GM21786 (cell line): ENCODE data around the gene COQ4.
A peak's percentile ranks its signal among the peaks of the same experiment; 100 is the strongest.

Experiments used
- ATAC-seq: cut with Tn5 transposase; IDR thresholded peaks from one replicate; pipeline ENCODE4 v1.9.1; 2021; ENCODE audit not compliant: unreplicated experiment

Gene COQ4

GRCh38 chr9:128340691-128341434 is 18.2 kb downstream of the COQ4 start:
- ATAC-seq: peak; percentile 24

DNA sequence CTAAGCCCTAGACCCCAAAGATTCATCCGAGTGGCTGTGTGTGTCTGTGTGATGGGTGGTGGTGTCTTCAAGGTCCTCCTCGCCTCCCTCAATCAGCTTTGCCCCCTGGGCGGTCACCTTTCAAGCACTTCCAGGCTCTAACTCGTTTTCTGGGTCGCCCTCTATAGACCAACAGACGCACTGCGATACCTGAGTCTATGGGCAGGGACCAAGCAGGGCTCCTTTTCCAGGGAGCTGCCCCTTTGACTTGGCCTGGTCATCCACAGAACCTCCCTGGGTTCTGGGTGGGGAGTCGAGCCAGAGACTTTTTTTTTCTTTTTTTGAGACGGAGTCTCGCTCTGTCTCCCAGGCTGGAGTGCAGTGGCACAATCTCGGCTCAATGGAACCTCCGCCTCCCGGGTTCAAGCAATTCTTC is 18.8 kb downstream of the COQ4 start:
- peak; percentile 49 for ATAC-seq

DNA sequence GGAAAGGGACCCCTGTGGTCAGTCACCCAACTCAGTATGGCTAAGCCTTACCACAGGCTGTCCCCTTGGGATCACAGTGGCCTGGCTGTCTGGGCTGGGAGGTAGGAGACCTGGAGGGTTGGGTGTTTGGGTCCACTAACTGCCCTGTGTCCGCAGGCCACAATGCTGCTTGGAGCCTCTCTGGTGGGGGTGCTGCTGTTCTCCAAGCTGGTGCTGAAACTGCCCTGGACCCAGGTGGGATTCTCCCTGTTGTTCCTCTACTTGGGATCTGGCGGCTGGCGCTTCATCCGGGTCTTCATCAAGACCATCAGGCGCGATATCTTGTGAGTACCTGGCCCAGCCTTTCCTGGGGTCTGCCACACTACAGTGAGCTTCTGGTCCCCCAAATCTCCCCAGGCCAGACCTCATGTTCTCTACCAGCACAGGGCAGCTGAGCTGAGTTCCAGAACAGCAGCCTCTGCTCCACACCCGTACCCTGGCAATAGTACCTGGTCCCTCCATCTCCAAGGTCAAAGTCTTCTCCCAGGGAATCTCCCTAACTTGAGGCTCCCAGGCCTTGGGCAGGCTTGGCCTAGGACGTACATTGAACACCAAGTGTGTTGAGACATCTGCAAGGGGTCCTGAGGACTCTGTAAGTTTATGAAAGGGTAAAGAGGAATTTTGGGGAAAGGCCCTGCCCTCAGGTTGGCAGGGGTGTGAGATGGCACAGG is 20.5 kb downstream of the COQ4 start:
- ATAC-seq: no peak

DNA sequence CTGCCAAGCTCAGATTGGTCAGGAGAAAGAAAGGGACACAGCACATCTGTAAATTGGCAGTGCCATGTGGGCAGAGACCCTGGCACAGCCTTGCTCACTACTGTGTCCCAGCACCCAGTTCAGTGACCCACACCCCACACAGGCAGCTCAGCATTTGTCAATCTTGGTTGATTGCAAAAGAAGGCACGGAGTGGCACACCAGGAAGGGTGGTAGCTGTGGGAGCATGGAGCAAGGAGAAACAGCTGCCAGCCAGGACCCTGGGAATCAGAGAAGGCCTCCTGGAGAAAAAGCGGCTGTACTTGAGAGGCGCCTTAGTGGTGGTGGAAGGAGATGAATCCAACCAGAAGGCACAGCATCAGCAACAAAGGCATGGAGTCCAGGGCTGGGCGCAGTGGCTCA is 21.2 kb downstream of the COQ4 start:
- no peak for ATAC-seq

DNA sequence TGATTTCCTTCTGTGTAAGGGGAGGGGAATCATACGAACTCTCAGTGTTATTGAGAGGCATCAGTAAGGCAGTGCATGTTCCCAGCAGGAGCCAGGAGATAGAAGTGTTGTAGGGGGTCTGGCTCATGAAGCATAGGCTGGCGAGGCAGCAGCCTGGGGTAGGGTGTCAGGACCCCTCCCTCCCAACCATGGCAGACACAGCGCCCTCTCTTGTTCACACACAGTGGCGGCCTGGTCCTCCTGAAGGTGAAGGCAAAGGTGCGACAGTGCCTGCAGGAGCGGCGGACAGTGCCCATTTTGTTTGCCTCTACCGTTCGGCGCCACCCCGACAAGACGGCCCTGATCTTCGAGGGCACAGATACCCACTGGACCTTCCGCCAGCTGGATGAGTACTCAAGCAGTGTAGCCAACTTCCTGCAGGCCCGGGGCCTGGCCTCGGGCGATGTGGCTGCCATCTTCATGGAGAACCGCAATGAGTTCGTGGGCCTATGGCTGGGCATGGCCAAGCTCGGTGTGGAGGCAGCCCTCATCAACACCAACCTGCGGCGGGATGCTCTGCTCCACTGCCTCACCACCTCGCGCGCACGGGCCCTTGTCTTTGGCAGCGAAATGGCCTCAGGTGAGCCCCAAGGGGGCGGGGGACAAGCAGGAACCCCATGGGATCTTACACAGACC is 22.4 kb downstream of the COQ4 start:
- no peak for ATAC-seq

DNA sequence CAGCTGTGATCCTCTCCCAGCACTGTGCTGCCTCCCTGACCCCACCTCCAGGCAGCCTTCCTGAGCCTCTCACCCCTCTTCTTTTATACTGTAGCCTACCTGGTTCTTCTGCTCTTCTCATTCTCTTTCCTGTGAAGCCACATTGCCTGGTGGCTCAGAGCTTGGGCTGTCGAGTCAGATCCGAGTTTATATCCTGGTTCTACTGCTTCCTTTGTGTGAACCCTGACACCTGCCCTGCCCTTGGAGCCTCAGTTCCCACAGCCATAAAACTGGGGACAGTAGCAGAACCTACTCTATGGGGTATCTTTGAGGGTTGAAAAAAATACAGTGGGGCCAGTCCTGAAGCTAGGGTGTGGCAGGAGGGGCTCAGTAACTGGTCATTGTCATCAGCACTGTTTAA is 26.5 kb downstream of the COQ4 start:
- no peak for ATAC-seq

- no peak for ATAC-seq
These were observed 27.1 kb downstream of the COQ4 start for GRCh38 chr9:128349772-128350171.

DNA sequence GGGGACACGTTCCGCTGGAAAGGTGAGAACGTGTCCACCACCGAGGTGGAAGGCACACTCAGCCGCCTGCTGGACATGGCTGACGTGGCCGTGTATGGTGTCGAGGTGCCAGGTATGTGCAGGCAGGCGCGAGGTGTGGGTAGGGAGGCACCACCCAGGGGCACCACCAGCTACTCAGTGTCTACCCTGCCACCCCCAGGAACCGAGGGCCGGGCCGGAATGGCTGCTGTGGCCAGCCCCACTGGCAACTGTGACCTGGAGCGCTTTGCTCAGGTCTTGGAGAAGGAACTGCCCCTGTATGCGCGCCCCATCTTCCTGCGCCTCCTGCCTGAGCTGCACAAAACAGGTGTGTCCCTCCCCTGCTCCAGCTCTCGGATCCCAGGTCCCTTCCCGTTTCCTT is 32.8 kb downstream of the COQ4 start:
- no peak for ATAC-seq

- no peak for ATAC-seq
These were observed 35.5 kb downstream of the COQ4 start for GRCh38 chr9:128358090-128358489.

- no peak for ATAC-seq
These were observed 36.2 kb downstream of the COQ4 start for GRCh38 chr9:128358861-128359260.

- ATAC-seq: no peak
These were observed 38.2 kb downstream of the COQ4 start for GRCh38 chr9:128360826-128361225.

- ATAC-seq: peak; percentile 14
These were observed 38.8 kb downstream of the COQ4 start for GRCh38 chr9:128361296-128361985.

- ATAC-seq: peak; percentile 70
These were observed 39.5 kb downstream of the COQ4 start for GRCh38 chr9:128361986-128362646.

- no peak for ATAC-seq
These were observed 40.1 kb downstream of the COQ4 start for GRCh38 chr9:128362774-128363173.

GRCh38 chr9:128365525-128365924 is 42.9 kb downstream of the COQ4 start:
- ATAC-seq: no peak

DNA sequence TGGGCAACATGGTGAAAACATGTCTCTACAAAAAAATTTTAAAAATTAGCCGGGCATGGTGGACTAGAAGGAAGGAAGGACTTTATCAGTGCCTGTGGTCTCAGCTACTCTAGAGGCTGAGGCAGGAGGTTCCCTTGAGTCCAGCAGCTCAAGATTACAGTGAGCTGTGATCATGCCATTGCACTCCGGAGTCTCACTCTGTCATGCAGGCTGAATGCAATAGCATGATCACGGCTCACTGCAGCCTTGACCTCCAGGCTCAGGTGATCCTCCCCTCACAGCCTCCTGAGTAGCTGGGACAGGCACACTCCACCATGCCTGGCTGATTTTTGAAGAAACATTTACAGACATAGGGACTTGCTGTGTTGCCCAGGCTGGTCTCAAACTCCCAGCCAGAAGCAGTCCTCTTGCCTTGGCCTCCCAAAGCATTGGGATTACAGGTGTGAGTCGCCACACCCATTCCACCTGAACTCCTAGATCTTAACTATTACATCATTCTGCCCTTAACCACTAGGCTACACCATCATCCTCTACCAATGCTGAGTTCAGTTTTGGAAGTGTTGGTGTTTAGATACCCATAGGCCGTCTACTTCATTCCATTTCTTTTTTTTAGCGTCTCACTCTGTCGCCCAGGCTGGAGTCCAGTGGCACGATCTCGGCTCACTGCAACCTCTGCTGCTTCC is 46.5 kb downstream of the COQ4 start:
- no peak for ATAC-seq

DNA sequence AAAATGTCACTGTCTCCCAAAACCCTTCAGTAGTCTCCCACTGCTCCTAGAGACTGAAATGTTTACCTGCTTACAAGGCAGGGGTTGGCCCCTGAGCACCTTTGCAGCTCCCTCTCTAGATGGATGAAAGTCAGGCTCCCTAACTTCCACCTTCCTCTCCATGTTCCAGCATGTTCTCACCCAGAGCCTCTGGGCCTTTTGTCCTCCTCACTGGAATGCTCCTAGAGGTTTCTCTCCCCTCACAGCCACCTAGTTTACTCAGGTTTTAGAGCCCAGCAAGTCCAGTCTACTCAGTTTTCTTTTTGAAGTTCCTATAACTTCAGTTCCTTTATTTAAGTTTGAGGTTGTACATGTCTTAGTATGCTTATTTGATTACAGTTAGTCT is 47.7 kb downstream of the COQ4 start:
- no peak for ATAC-seq

DNA sequence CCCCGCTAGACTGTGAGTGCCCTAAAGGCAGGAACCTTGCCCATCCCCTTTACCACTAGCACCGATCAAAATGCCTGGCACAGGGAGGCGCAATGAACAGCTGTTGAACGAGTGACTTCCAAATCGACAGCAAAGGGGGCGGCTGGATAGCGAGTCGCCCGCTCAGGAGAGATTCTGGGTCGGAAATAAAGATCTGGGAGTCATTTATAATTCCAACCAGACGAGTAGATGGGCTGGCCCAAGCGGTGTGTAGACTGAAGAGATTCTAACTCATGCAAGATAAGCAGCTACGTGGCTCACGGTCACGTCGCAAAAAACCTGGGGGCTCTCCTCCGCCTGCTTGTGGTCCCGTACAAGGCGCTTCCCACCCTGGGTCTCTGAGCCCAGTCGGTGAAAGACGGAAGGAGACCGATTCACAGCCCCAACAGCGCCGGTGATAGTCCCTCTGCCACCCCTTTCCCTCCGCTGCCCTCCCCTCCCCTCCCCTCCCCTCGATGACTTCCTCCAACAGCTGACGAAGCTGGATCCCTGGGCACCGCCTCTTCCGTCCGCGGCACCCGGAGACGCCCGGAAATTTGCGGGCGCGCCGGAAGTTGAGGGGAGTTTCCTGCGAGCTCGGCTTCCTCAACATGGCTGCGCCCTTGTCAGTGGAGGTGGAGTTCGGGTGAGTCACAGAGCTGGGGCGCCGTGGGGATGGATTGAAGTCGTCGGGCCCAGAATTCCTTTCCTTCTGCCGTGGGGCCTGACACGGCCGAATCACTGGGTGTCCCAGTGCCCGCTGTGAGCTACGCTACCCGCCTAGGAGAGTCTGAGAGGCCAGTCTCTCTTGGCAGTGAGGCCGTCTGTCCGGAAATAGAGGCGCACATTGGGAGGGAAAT is 48.4 kb downstream of the COQ4 start, which contains the start of gene URM1:
TSS of gene URM1 (plus strand) at position 623 of the 878 bp plus-strand sequence. CDS start at position 630, 7 bp downstream.
- peak; percentile 93 for ATAC-seq

DNA sequence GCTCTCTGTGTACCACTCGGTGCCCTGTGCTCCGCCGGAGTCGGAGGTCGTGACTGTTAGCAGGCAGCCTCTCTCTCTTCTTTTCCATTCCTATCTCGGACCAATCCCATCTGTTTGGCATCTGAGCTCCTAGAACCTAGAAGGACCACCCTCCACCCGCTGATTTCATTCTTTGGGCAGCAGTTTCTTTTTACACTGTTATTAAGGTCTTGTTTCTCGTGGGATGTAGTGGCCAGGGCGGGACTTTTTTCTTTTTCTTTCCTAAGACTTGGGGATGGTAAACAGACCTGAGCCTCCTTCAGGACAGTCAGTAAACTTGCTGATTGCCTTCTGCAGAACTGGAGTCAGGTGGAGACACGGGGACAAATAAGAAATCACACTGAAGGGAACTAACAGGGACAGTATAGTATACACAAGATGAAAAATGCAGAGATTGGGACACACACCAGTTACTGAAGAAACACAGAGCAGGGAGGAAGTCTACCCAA is 49.0 kb downstream of the COQ4 start:
- ATAC-seq: no peak
